OCI-LY7 (cell line): ENCODE data around the gene PLEKHM3.

Experiments
- EZH2phosphoT487 ChIP-seq: fragments of 200-600 bp; sonication (generic); IDR thresholded peaks from 2 replicates; pipeline ENCODE4 v1.6.1; 2018; ENCODE audit warnings: low read depth, borderline replicate concordance, mild to moderate bottlenecking, mixed run types, antibody characterized with exemption, low read length, moderate library complexity, mixed read lengths
- TF ChIP-seq, protein P1 (sequence below): fragments of 200-600 bp; sonication (generic); conservative IDR thresholded peaks from 2 replicates; pipeline ENCODE4 v1.5.1; 2014; ENCODE audit warnings: mild to moderate bottlenecking, antibody characterized with exemption, low read length, moderate library complexity, mixed read lengths

DNA sequence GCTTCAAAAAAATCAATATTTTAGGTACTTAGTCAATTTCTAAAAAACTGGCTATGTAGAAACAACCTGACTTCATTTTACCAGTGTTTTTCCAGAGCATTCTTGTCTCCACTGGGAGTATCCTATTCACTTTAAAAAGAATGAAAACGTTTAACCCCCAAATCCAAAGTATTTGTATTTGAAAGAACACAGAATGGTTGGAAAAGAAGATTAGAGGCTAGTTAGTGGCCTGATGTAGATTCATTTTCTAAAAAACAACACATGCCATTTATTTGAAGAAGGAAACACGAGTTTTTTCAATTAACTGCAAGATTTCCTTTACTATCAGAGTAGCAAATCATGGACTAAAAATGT, 74.6 kb downstream of the PLEKHM3 start:
- TF ChIP-seq, protein P1, sequence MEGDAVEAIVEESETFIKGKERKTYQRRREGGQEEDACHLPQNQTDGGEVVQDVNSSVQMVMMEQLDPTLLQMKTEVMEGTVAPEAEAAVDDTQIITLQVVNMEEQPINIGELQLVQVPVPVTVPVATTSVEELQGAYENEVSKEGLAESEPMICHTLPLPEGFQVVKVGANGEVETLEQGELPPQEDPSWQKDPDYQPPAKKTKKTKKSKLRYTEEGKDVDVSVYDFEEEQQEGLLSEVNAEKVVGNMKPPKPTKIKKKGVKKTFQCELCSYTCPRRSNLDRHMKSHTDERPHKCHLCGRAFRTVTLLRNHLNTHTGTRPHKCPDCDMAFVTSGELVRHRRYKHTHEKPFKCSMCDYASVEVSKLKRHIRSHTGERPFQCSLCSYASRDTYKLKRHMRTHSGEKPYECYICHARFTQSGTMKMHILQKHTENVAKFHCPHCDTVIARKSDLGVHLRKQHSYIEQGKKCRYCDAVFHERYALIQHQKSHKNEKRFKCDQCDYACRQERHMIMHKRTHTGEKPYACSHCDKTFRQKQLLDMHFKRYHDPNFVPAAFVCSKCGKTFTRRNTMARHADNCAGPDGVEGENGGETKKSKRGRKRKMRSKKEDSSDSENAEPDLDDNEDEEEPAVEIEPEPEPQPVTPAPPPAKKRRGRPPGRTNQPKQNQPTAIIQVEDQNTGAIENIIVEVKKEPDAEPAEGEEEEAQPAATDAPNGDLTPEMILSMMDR: no peak
- no peak for TF ChIP-seq EZH2phosphoT487
